Uterus (tissue), 2 donors: ENCODE data around the gene SEPTIN8.

Source experiments
- CTCF ChIP-seq, 4 experiments: fragments of 200-600 bp in 2 of 4; fragments of 450-650 bp in 2 of 4; sonication (generic) in 2 of 4; IDR thresholded peaks; one replicate each; pipeline ENCODE4 v1.5.1; 2016 to 2019; ENCODE audit warnings: antibody characterized with exemption in 4 of 4, mild to moderate bottlenecking in 2 of 4, moderate library complexity in 1 of 4
- POLR2A ChIP-seq, 2 donors: fragments of 450-650 bp; IDR thresholded peaks; one replicate each; pipeline ENCODE4 v1.6.1; 2016; ENCODE audit warnings: antibody characterized with exemption in 2 of 2, mild to moderate bottlenecking in 1 of 2, moderate library complexity in 1 of 2

DNA sequence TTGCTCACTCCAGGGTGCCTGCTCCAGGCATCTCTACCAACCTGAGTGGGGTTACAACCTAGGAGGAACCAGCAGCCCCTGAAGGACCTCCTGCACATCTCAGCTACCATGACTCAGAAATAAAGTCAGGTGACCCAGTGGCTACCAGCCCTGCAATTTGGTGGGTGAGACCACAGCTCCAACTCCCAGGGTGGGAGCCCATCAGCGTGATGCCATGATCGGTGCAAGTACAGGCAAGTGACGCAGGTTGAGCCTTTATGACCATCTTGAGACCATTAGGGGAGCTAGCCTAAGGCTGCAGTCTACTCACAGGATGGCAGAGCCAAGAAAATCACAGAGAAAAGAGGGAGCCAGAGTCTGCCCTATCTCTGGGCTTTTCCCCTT is 8.6 kb downstream of the SEPTIN8 start:
- TF ChIP-seq CTCF (IDR thresholded peaks at IDR 0.05) (no peak), POLR2A (IDR thresholded peaks at IDR 0.05) (no peak)
